Subcutaneous abdominal adipose tissue (tissue), 5 donors: ENCODE data around the gene DNMT1.
A peak's percentile ranks its signal among the peaks of the same experiment; 100 is the strongest.

Experiments used
- H3K27ac ChIP-seq: one replicate; pipeline ENCODE4 v1.7.0; 2013; ENCODE audit warnings: low read depth, mild to moderate bottlenecking, inconsistent platforms, low read length, moderate library complexity
- H3K27me3 ChIP-seq, 5 donors: one replicate each; pipeline ENCODE4 v1.7.0; 2013; ENCODE audit warnings: low read length in 5 of 5, inconsistent platforms in 1 of 5; ENCODE audit not compliant: control insufficient read depth in 5 of 5, insufficient read depth in 4 of 5
- H3K36me3 ChIP-seq, 5 donors: one replicate each; pipeline ENCODE4 v1.7.0; 2013; ENCODE audit warnings: low read length in 5 of 5; ENCODE audit not compliant: control insufficient read depth in 5 of 5, insufficient read depth in 5 of 5
- H3K4me1 ChIP-seq, 5 donors: one replicate each; pipeline ENCODE4 v1.7.0; 2013; ENCODE audit warnings: low read length in 5 of 5, mild to moderate bottlenecking in 3 of 5, moderate library complexity in 1 of 5; ENCODE audit not compliant: control insufficient read depth in 5 of 5, insufficient read depth in 5 of 5
- H3K4me3 ChIP-seq, 5 donors: one replicate each; pipeline ENCODE4 v1.7.0; 2013; ENCODE audit warnings: low read length in 5 of 5, low read depth in 1 of 5
- H3K9ac ChIP-seq, 5 donors: one replicate each; pipeline ENCODE4 v1.7.0; 2013; ENCODE audit warnings: low read length in 5 of 5, mild to moderate bottlenecking in 4 of 5, moderate library complexity in 3 of 5
- H3K9me3 ChIP-seq, 5 donors: one replicate each; pipeline ENCODE4 v1.7.0; 2013; ENCODE audit warnings: low read length in 5 of 5; ENCODE audit not compliant: control insufficient read depth in 5 of 5
- donor health status: healthy.
- donor health status: healthy.
- donor health status: healthy.
- donor health status: healthy.
- donor health status: healthy.

The DNMT1 gene

DNA sequence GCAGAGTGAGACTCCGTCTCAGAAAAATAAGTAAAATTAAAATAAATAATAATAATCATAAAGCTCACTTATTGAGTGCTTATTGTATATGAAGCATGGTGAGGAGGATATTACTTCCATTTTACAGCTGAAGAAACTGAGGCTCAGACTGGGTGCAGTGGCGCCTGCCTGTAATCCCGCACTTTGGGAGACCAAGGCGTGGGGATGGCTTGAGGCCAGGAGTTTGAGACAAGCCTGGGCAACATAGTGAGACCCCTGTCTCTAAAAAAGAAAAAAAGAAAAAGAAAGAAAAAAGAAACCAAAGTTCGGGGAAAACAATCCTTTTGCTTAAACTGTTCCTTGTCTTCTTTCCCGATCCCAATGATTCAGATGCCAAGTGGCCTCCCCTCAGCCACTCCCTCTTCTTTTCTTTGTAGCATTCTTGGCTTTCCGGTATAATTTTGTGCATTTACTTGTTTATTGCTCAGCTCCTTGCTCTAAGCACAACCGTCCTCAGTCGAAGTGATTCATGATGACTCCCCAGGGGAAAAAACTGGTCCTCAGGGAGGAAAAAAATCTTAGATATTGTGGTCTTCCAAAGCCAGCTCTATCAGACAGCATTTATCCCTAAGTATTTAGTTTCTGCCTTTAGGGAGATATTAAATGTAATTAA is 74.1 kb downstream of the DNMT1 start:
- H3K27ac ChIP-seq: peak overlapping the region; percentile 37
- H3K9me3 ChIP-seq: no peaks in the 10 kb centered on the region
- H3K4me1 ChIP-seq: peaks cover 4 to 26% (median 17%) of the 10 kb centered on the region in 5 donors
- no peaks in the 10 kb centered on the region for H3K27me3 ChIP-seq
- H3K4me3 ChIP-seq: peak overlapping the region in 4 of 5 donors; percentile 11 to 39 (median 36)
- peak overlapping the region in 4 of 5 donors; percentile 11 to 51 (median 19) for H3K9ac ChIP-seq
- H3K36me3 ChIP-seq: peaks cover 0 to 27% (median 22%) of the 10 kb centered on the region in 5 donors

- peak overlapping the region; percentile 67 for H3K27ac ChIP-seq
Measured at GRCh38 chr19:10118960-10119359, 75.8 kb downstream of the DNMT1 start.

DNA sequence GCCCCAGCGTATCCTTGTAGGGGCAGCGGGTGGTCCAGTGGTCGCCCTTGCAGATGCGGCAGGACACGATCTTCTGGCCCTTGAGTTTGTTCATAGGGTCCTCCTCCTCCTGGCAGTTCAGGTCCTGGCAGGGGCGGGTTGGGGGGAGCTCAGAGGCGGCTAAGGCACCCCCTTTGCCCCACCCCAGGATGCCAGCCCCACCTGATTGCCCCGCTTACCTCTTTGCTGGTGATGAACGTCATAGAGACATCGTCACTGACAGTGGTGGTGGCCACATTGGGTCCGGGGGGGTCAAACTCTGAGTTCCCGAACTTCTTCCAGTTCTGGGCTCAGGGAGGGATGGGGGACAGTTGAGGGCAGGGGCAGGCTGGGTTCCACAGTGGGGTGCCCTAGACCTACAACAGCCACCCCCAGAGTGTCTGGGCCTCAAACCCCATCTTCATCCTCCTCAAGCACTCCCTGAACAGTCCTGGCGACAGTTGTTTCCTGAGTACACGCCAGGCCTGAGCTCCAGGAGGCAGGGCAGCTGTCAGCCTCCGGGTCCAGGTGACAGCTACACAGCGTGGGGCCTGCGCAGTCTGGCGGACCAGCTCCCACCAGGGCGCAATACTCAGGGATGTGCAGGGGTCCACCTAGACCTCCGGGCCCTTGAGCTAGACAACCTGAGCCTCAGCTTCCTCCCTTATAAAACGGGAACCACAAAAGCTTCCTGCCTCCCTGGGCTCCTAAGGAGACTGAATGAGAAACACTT is 77.7 kb downstream of the DNMT1 start:
- H3K9me3 ChIP-seq: no peaks in the 10 kb centered on the region
- no peak overlapping the region for H3K27ac ChIP-seq
- no peak overlapping the region for H3K9ac ChIP-seq
- H3K36me3 ChIP-seq: peaks cover 0 to 42% (median 34%) of the 10 kb centered on the region in 5 donors
- H3K4me1 ChIP-seq: peaks cover 4 to 40% (median 23%) of the 10 kb centered on the region in 5 donors
- no peaks in the 10 kb centered on the region for H3K27me3 ChIP-seq
- H3K4me3 ChIP-seq: no peak overlapping the region

More at GRCh38 chr19:10118960-10119359, 75.8 kb downstream of the DNMT1 start:
- Histone ChIP-seq H3K9ac (peak overlapping the region; percentile 84 to 97 (median 94)), H3K4me3 (peak overlapping the region; percentile 77 to 99 (median 93)), H3K9me3 (no peaks in the 10 kb centered on the region), H3K4me1 (peaks cover 4 to 26% (median 17%) of the 10 kb centered on the region in 5 donors), H3K27me3 (no peaks in the 10 kb centered on the region), H3K36me3 (peaks cover 0 to 42% (median 34%) of the 10 kb centered on the region in 5 donors)

- H3K4me1 ChIP-seq: peaks cover 4 to 43% (median 23%) of the 10 kb centered on the region in 5 donors
Measured at GRCh38 chr19:10116085-10116865, 78.5 kb downstream of the DNMT1 start.

DNA sequence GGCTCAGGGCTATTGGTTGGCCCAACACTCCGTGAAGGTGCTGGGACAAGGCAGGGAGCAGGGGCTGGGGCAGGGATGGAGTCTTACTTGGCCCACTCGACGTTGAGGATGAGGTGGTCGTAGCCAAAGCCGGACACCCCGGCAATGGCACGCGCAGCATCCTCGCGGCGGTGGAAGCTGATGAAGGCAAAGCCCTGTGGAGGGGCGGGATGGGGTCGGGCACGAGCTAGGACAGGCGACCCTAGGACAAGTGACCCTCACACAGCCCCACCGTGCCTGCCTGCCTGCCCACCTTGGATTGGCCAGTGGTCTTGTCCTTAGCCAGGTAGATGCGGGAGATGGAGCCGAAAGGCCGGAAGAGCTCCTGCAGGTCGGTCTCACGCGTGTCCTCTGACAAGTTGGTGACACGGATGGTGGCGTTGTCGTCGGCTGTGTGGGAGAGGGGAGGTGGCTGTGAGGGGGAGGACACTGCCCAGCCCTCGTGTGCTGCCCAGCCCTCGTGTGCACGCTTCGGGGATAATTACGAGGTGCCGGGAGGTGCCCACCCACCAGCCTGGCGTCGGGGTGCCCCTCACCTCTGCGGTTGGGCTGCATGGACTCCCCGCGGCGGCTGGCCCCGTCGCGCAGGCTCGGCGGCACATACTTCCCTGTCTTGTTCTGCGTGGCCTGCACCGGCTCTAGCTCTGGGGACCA is 79.2 kb downstream of the DNMT1 start:
- Histone ChIP-seq H3K4me3 (no peak overlapping the region), H3K27me3 (no peaks in the 10 kb centered on the region), H3K9me3 (no peaks in the 10 kb centered on the region), H3K27ac (no peak overlapping the region), H3K4me1 (peaks cover 4 to 39% (median 16%) of the 10 kb centered on the region in 5 donors), H3K36me3 (peaks cover 0 to 52% (median 45%) of the 10 kb centered on the region in 5 donors), H3K9ac (no peak overlapping the region)

More at GRCh38 chr19:10116085-10116865, 78.5 kb downstream of the DNMT1 start:
- Histone ChIP-seq H3K9me3 (no peaks in the 10 kb centered on the region), H3K4me3 (no peak overlapping the region), H3K9ac (no peak overlapping the region), H3K27ac (no peak overlapping the region), H3K36me3 (peaks cover 0 to 44% (median 37%) of the 10 kb centered on the region in 5 donors), H3K27me3 (no peaks in the 10 kb centered on the region)

- Histone ChIP-seq H3K36me3 (peaks cover 0 to 59% (median 52%) of the 10 kb centered on the region in 5 donors), H3K4me1 (peaks cover 4 to 34% (median 16%) of the 10 kb centered on the region in 5 donors), H3K9ac (no peak overlapping the region), H3K4me3 (no peak overlapping the region), H3K9me3 (no peaks in the 10 kb centered on the region), H3K27me3 (no peaks in the 10 kb centered on the region), H3K27ac (no peak overlapping the region)
Measured at GRCh38 chr19:10114651-10115391, 79.9 kb downstream of the DNMT1 start.

DNA sequence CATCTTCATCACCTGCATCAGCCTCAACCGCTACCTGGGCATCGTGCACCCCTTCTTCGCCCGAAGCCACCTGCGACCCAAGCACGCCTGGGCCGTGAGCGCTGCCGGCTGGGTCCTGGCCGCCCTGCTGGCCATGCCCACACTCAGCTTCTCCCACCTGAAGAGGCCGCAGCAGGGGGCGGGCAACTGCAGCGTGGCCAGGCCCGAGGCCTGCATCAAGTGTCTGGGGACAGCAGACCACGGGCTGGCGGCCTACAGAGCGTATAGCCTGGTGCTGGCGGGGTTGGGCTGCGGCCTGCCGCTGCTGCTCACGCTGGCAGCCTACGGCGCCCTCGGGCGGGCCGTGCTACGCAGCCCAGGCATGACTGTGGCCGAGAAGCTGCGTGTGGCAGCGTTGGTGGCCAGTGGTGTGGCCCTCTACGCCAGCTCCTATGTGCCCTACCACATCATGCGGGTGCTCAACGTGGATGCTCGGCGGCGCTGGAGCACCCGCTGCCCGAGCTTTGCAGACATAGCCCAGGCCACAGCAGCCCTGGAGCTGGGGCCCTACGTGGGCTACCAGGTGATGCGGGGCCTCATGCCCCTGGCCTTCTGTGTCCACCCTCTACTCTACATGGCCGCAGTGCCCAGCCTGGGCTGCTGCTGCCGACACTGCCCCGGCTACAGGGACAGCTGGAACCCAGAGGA is 80.6 kb downstream of the DNMT1 start:
- Histone ChIP-seq H3K4me1 (peaks cover 3 to 28% (median 13%) of the 10 kb centered on the region in 5 donors), H3K4me3 (no peak overlapping the region), H3K9ac (no peak overlapping the region), H3K36me3 (peaks cover 0 to 66% (median 59%) of the 10 kb centered on the region in 5 donors), H3K27me3 (no peaks in the 10 kb centered on the region), H3K27ac (no peak overlapping the region), H3K9me3 (no peaks in the 10 kb centered on the region)

DNA sequence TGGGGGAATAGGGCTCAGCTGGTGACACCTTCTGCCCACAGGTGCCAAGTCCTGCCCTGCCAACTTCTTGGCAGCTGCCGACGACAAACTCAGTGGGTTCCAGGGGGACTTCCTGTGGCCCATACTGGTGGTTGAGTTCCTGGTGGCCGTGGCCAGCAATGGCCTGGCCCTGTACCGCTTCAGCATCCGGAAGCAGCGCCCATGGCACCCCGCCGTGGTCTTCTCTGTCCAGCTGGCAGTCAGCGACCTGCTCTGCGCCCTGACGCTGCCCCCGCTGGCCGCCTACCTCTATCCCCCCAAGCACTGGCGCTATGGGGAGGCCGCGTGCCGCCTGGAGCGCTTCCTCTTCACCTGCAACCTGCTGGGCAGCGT is 81.2 kb downstream of the DNMT1 start:
- Histone ChIP-seq H3K4me3 (peak overlapping the region in 1 of 5 donors; percentile 10), H3K36me3 (peaks cover 0 to 71% (median 62%) of the 10 kb centered on the region in 5 donors), H3K27me3 (no peaks in the 10 kb centered on the region), H3K9me3 (no peaks in the 10 kb centered on the region), H3K4me1 (peaks cover 0 to 23% (median 8%) of the 10 kb centered on the region in 5 donors), H3K9ac (no peak overlapping the region), H3K27ac (no peak overlapping the region)
